Measurements from ENCODE around the gene HOXC9.

HOXC9 gene

DNA sequence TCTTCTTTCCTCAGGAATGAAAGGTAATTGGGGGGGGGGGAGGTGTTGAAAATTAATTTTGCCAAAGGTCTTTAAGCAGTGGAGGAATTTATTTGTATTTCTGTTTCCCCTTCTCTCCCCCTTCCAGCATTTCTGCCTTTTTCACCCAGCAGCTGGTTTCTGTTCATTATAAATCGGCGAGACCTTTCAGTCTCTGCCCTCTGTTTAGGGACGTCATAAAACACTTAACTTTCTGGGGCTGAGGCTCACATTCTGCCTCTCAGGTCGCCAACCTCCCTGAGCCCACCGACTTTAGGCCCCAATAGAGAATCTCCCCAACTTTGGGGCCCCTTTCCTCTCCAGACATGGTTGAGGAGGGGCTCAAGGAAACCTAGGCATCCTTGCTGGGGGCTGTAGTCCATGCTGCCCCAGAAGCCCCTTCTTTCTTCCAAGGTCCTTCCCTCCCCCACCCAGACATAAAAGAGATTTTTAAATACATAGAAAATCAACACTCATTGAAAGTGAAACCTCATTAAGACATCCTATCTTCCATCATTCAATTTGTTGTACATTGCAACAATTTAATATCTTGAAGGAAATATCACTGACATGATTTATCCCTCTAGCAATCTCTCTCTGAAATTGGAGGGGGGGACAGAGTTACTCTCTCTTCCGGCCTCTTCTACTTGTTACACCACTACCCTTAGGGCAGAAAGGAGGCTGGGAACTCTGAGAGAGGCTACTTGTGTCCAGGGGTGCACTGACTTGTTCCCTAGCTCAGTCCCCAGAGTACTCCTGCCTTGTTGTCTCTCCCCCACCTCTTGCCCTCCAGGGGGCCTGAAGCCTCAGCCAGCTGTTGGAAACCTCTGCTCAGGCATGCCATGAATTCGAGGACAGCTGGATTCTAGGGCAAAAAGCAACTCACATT is 25.8 kb downstream of the HOXC9 start (continued):
- TF ChIP-seq MYNN (tag by site-specific recombination; IDR thresholded peaks at IDR 0.05; ENCODE audit: borderline replicate concordance) (no peak), ZNF600 (tag by site-specific recombination; IDR thresholded peaks at IDR 0.05) (no peak), ZNF24 (tag by site-specific recombination; IDR thresholded peaks at IDR 0.05) (no peak), ZNF202 (tag by site-specific recombination; IDR thresholded peaks at IDR 0.05; ENCODE audit: borderline replicate concordance) (no peak), ZNF366 (tag by site-specific recombination; conservative IDR thresholded peaks at IDR 0.05) (no peak), ZNF664 (tag by site-specific recombination; IDR thresholded peaks at IDR 0.05) (no peak), ZNF76 (tag by site-specific recombination; IDR thresholded peaks at IDR 0.05; ENCODE audit: borderline replicate concordance, low read depth) (peak; percentile 17; the same call in 1 of the 2 replicates), KLF8 (tag by site-specific recombination; IDR thresholded peaks at IDR 0.05) (no peak), ZNF48 (tag by site-specific recombination; IDR thresholded peaks at IDR 0.05) (no peak), ZNF544 (tag by site-specific recombination; IDR thresholded peaks at IDR 0.05) (no peak), ZNF23 (tag by site-specific recombination; IDR thresholded peaks at IDR 0.05; ENCODE audit: borderline replicate concordance) (no peak), KLF16 (tag by site-specific recombination; IDR thresholded peaks at IDR 0.05) (no peak), ZEB2 (tag by site-specific recombination; IDR thresholded peaks at IDR 0.05) (no peak), ZBTB20 (tag by site-specific recombination; IDR thresholded peaks at IDR 0.05) (no peak), SP7 (tag by site-specific recombination; IDR thresholded peaks at IDR 0.05) (no peak), ZNF223 (tag by site-specific recombination; IDR thresholded peaks at IDR 0.05) (no peak), ZBTB48 (tag by site-specific recombination; IDR thresholded peaks at IDR 0.05) (peak; percentile 64; the same call in 1 of the 2 replicates), ZNF391 (tag by site-specific recombination; IDR thresholded peaks at IDR 0.05; ENCODE audit: borderline replicate concordance, low read depth) (no peak), ZNF549 (tag by site-specific recombination; IDR thresholded peaks at IDR 0.05) (no peak), GLIS1 (tag by site-specific recombination; IDR thresholded peaks at IDR 0.05) (peak; percentile 98), ZXDB (tag by site-specific recombination; IDR thresholded peaks at IDR 0.05) (no peak), ZBTB8A (tag by site-specific recombination; IDR thresholded peaks at IDR 0.05) (peak; percentile 42; the same call in 1 of the 2 replicates), REPIN1 (tag by site-specific recombination; IDR thresholded peaks at IDR 0.05; ENCODE audit: low read depth) (no peak)
- TF ChIP-seq, protein P1, sequence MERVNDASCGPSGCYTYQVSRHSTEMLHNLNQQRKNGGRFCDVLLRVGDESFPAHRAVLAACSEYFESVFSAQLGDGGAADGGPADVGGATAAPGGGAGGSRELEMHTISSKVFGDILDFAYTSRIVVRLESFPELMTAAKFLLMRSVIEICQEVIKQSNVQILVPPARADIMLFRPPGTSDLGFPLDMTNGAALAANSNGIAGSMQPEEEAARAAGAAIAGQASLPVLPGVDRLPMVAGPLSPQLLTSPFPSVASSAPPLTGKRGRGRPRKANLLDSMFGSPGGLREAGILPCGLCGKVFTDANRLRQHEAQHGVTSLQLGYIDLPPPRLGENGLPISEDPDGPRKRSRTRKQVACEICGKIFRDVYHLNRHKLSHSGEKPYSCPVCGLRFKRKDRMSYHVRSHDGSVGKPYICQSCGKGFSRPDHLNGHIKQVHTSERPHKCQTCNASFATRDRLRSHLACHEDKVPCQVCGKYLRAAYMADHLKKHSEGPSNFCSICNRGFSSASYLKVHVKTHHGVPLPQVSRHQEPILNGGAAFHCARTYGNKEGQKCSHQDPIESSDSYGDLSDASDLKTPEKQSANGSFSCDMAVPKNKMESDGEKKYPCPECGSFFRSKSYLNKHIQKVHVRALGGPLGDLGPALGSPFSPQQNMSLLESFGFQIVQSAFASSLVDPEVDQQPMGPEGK (tag by site-specific recombination; IDR thresholded peaks at IDR 0.05) = peak; percentile 63; the same call in 1 of the 2 replicates
- TF ChIP-seq, protein P2, sequence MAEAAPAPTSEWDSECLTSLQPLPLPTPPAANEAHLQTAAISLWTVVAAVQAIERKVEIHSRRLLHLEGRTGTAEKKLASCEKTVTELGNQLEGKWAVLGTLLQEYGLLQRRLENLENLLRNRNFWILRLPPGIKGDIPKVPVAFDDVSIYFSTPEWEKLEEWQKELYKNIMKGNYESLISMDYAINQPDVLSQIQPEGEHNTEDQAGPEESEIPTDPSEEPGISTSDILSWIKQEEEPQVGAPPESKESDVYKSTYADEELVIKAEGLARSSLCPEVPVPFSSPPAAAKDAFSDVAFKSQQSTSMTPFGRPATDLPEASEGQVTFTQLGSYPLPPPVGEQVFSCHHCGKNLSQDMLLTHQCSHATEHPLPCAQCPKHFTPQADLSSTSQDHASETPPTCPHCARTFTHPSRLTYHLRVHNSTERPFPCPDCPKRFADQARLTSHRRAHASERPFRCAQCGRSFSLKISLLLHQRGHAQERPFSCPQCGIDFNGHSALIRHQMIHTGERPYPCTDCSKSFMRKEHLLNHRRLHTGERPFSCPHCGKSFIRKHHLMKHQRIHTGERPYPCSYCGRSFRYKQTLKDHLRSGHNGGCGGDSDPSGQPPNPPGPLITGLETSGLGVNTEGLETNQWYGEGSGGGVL (tag by site-specific recombination; IDR thresholded peaks at IDR 0.05) = peak; percentile 49
- TF ChIP-seq, protein P3, sequence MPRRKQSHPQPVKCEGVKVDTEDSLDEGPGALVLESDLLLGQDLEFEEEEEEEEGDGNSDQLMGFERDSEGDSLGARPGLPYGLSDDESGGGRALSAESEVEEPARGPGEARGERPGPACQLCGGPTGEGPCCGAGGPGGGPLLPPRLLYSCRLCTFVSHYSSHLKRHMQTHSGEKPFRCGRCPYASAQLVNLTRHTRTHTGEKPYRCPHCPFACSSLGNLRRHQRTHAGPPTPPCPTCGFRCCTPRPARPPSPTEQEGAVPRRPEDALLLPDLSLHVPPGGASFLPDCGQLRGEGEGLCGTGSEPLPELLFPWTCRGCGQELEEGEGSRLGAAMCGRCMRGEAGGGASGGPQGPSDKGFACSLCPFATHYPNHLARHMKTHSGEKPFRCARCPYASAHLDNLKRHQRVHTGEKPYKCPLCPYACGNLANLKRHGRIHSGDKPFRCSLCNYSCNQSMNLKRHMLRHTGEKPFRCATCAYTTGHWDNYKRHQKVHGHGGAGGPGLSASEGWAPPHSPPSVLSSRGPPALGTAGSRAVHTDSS (tag by site-specific recombination; IDR thresholded peaks at IDR 0.05) = no peak
- TF ChIP-seq, protein P4, sequence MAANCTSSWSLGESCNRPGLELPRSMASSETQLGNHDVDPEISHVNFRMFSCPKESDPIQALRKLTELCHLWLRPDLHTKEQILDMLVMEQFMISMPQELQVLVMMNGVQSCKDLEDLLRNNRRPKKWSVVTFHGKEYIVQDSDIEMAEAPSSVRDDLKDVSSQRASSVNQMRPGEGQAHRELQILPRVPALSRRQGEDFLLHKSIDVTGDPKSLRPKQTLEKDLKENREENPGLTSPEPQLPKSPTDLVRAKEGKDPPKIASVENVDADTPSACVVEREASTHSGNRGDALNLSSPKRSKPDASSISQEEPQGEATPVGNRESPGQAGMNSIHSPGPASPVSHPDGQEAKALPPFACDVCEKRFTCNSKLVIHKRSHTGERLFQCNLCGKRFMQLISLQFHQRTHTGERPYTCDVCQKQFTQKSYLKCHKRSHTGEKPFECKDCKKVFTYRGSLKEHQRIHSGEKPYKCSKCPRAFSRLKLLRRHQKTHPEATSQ (tag by site-specific recombination; IDR thresholded peaks at IDR 0.05) = no peak
- TF ChIP-seq, protein P5, sequence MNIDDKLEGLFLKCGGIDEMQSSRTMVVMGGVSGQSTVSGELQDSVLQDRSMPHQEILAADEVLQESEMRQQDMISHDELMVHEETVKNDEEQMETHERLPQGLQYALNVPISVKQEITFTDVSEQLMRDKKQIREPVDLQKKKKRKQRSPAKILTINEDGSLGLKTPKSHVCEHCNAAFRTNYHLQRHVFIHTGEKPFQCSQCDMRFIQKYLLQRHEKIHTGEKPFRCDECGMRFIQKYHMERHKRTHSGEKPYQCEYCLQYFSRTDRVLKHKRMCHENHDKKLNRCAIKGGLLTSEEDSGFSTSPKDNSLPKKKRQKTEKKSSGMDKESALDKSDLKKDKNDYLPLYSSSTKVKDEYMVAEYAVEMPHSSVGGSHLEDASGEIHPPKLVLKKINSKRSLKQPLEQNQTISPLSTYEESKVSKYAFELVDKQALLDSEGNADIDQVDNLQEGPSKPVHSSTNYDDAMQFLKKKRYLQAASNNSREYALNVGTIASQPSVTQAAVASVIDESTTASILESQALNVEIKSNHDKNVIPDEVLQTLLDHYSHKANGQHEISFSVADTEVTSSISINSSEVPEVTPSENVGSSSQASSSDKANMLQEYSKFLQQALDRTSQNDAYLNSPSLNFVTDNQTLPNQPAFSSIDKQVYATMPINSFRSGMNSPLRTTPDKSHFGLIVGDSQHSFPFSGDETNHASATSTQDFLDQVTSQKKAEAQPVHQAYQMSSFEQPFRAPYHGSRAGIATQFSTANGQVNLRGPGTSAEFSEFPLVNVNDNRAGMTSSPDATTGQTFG (tag by site-specific recombination; IDR thresholded peaks at IDR 0.05; ENCODE audit: borderline replicate concordance) = no peak

Measured in HEK293 (cell line).